GM19324 (cell line): ENCODE data around the gene FCGR3A.
"Not testable (repeated sequence)": the region's sequence is repeated elsewhere in the genome, so short reads cannot be mapped to it uniquely, and the experiment has no call there.

Experiments
- ATAC-seq: cut with Tn5 transposase; IDR thresholded peaks from one replicate; pipeline ENCODE4 v1.9.1; 2021; ENCODE audit warnings: mild to moderate bottlenecking, moderate library complexity; ENCODE audit not compliant: unreplicated experiment, low FRiP score

The FCGR3A gene

GRCh38 chr1:161549652-161550051 lies at the start of gene FCGR3A:
TSS of gene FCGR3A (minus strand) at chr1:161549818. CDS start at chr1:161549736, 82 bp downstream.
- no peak for ATAC-seq

GRCh38 chr1:161597077-161597476 lies 47.5 kb upstream of the FCGR3A start:
- ATAC-seq: not testable (repeated sequence)

- not testable (repeated sequence) for ATAC-seq
Measured at GRCh38 chr1:161595583-161595982, 46.0 kb upstream of the FCGR3A start.

GRCh38 chr1:161595173-161595572 lies 45.6 kb upstream of the FCGR3A start:
- ATAC-seq: not testable (repeated sequence)

GRCh38 chr1:161594269-161594984 lies 44.8 kb upstream of the FCGR3A start:
- ATAC-seq: not testable (repeated sequence)

GRCh38 chr1:161593092-161593755 lies 43.6 kb upstream of the FCGR3A start:
- not testable (repeated sequence) for ATAC-seq

- not testable (repeated sequence) for ATAC-seq
Measured at GRCh38 chr1:161592586-161592985, 43.0 kb upstream of the FCGR3A start.

GRCh38 chr1:161589920-161590319 lies 40.3 kb upstream of the FCGR3A start:
- not testable (repeated sequence) for ATAC-seq

- ATAC-seq: not testable (repeated sequence)
Measured at GRCh38 chr1:161589365-161589764, 39.7 kb upstream of the FCGR3A start.

- ATAC-seq: not testable (repeated sequence)
Measured at GRCh38 chr1:161588596-161588995, 39.0 kb upstream of the FCGR3A start.

- not testable (repeated sequence) for ATAC-seq
Measured at GRCh38 chr1:161582882-161583281, 33.3 kb upstream of the FCGR3A start.

GRCh38 chr1:161580879-161581537 lies 31.4 kb upstream of the FCGR3A start:
- ATAC-seq: peak; percentile 64

GRCh38 chr1:161579856-161580507 lies 30.4 kb upstream of the FCGR3A start:
- ATAC-seq: not testable (repeated sequence)

- not testable (repeated sequence) for ATAC-seq
Measured at GRCh38 chr1:161576676-161577075, 27.1 kb upstream of the FCGR3A start.

- not testable (repeated sequence) for ATAC-seq
Measured at GRCh38 chr1:161571703-161572102, 22.1 kb upstream of the FCGR3A start.

GRCh38 chr1:161566602-161566960 lies 17.0 kb upstream of the FCGR3A start:
- ATAC-seq: not testable (repeated sequence)

GRCh38 chr1:161563522-161563921 lies 13.9 kb upstream of the FCGR3A start:
- not testable (repeated sequence) for ATAC-seq

- ATAC-seq: not testable (repeated sequence)
Measured at GRCh38 chr1:161562441-161562840, 12.8 kb upstream of the FCGR3A start.

- not testable (repeated sequence) for ATAC-seq
Measured at GRCh38 chr1:161560960-161561715, 11.5 kb upstream of the FCGR3A start.
